NCI-H524 (cell line): ENCODE results near the gene COL5A2.

Source experiments
- DNase-seq, 2 experiments: peaks; one replicate each; lab custom pipeline; 2025; lab: John Stamatoyannopoulos, UW

Gene COL5A2

DNA sequence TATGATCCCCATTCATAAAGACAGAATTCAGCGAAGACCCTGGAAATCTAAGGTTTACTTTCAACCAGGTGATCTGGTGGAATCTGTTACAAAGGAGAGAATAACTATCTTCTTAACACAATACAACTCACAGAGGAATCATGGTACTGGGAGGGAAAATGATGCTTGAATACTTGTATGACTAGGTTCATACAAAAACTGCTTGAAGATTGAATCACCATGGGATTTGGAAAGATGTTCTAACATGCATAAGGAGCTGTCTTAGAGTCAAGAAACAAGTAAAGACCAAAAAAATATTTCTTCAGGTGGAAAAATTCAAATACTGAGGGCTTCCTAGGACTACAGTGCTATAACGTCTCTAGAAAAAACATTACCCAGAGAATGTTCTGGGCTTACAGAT, 32.2 kb downstream of the COL5A2 start:
- DNase-seq = no peak

GRCh38 chr2:189146553-189146952, 33.0 kb downstream of the COL5A2 start:
- no peak for DNase-seq

DNA sequence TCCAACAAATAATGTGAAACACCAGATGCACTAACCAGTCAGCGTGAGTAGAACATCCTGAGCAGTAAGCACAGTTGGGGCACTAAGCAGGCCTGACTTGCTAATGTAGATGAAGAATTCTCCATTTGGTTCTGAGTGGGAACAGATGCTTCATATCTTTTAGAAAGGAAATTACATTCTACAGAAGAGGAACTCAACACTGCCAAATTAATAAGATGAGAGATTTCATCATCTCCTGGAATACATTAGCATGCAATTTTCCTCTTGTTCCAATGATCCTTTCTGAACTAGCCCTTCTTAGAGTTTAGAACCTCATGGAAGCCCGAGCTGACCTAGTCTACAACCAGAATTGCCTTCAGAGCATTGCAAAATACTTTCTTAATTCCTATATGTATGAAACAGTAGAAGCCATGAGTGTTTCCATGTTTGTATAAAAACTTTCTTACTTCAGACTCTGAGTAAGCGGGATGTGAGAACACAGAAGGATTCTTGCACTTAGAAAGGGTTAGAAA, 34.8 kb downstream of the COL5A2 start:
- DNase-seq = peak in 1 of 2 experiments; percentile 49

DNA sequence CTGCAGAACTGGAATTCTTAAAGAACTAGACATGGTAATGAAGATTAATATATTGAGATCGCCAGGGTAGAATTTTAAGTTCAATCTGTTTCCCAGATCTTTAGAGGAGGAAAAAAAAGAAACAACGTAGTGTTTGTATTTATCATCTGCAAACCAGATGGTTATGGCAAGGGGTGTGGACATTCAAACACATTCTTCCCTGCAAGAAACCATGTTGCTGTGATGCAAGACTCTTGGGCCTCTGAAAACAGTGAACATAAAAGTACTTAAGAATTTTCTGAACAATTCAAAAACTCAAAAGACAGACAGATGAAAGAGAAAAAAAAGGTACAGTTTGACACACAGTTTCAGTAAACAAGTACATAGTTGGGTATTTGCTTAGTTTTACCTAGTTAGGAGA, 35.6 kb downstream of the COL5A2 start:
- no peak for DNase-seq

GRCh38 chr2:189142893-189143759, 36.4 kb downstream of the COL5A2 start:
- DNase-seq = peak in 1 of 2 experiments; percentile 46

GRCh38 chr2:189138800-189139199, 40.8 kb downstream of the COL5A2 start:
- no peak for DNase-seq

DNA sequence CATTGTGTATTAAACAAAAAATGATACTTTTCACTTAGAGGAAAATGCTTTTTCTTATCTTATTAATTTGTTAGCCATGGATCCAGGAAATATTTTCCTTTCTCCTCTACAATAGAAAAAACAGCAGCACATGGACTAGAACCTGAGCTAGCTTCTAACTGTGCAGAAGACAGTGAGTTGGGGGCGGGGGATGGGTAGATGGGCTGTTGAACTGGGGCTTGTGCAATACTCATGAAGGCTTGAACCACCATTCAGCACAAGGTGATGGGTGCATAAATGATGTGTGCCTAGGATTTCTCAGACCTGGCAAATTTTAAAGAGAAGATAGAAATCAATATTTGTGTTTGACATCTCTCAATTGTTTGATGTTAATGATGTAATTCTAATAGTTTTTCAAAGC, 42.0 kb downstream of the COL5A2 start:
- no peak for DNase-seq

DNA sequence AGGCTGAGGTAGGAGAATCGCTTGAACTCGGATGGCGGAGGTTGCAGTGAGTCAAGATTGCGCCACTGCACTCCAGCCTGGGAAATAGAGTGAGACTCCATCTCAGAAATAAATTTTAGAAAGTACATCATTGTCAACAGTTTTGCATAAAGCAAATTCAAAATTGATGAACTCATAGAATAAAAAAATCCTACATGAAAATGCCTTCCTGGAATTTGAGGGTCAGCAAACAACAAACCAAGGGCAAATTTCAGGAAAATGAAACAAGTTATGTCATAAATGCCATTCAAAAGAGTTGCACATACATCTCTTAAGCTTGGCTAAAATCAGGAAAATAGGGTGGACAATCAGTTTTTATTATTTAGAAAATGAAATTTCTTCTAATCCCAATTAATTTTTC, 45.1 kb downstream of the COL5A2 start:
- no peak for DNase-seq

GRCh38 chr2:189131991-189132390, 47.6 kb downstream of the COL5A2 start:
- no peak for DNase-seq

DNA sequence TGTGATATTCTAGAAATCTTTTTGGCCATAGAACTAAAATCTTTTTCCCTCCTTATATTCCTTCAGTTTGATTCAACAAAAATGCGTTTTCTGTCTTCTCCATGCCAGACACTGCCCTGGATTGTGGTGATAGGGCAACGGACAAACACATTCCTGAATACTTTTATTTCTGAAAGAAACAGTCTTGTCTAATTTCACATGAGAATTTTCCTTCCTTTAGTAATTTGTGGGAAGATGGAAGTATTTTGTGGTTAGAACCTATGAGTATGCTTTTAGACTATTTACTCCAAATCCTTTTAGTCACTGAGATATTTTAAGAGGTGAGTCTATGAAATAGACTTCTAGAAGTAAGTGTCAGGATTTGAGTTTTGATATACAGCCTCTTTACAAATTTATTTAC, 49.6 kb downstream of the COL5A2 start:
- no peak for DNase-seq

GRCh38 chr2:189128970-189129369, 50.6 kb downstream of the COL5A2 start:
- no peak for DNase-seq

GRCh38 chr2:189127756-189128155, 51.8 kb downstream of the COL5A2 start:
- DNase-seq = no peak

DNA sequence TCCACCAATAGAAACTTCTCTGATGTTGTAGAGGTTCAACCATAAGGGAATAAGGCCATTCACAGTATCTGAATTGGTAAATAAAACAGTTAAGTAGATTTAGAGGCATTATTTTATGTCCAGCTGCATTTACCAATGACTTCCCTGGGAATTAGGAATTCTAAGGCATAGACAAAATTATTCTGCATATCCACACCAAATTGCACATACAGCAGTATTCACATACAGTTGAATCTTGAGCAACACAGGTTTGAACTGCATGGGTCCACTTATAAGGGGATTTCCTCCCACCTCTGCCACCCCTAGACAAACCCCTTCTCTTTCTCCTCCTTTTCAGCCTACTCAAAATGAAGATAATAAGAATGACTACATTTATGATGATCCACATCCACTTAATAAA, 54.4 kb downstream of the COL5A2 start:
- DNase-seq = no peak

DNA sequence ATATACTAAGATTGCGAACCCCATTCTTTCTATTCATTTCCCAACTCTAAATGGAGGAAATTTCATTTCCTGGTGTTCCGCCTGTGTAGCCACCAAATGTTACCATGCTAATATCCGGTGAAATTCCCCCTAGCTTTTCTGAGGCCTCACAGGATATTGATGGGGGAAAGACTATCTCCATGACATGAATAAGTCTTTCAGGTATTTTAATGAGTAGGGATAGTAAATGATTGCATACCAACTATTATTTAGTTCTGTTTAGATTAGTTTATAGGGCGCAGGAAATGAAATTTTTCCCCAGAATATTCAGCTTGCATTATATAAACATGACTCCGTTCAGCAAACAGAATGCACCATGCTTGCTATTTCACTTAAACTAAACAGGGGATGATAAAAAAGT, 55.4 kb downstream of the COL5A2 start:
- no peak for DNase-seq

DNA sequence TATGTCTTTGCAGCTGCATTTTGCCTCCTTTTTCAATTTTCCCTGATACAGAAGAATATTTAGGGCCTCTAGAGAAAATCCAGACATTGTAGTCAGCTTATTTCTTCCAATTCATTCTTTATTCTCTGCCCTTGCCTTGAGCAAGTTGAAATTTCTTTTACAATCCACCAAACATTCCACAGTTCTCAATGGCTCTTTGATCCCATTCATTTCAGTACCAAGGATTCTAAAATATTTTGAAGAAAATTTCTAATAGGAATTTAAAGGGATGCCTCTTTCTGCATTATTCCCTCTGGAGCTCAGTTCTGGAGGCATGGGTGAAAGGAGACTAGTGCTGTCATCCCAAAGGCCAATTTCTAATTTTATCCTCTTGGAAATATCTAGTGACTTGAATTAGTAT, 61.2 kb downstream of the COL5A2 start:
- no peak for DNase-seq

- DNase-seq = no peak
Measured at GRCh38 chr2:189116979-189117378, 62.6 kb downstream of the COL5A2 start.

DNA sequence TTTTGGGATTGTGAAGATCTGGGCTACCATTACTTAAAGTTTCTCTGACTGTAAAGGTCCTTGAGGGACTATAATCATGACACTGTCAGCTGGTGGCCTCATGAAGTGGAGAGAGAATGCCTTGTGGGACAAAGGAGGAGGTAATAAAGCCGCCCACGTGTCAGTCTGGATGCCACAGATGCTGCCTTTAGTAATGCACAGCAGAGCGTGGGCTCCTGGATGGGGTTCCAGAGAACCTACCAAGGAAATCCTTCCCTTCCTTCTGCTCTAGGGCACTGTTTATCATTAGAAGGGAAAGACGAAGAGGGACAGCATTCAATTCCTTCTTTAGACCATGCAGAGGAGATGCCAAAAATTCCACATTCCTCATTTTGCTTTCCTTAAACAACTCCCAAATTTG, 63.5 kb downstream of the COL5A2 start:
- DNase-seq = no peak

- DNase-seq = peak in 1 of 2 experiments; percentile 10
Measured at GRCh38 chr2:189115126-189115525, 64.4 kb downstream of the COL5A2 start.

GRCh38 chr2:189113963-189114362, 65.6 kb downstream of the COL5A2 start:
- no peak for DNase-seq

- DNase-seq = no peak
Measured at GRCh38 chr2:189111063-189111715, 68.4 kb downstream of the COL5A2 start.

- DNase-seq = no peak
Measured at GRCh38 chr2:189109921-189110397, 69.6 kb downstream of the COL5A2 start.

DNA sequence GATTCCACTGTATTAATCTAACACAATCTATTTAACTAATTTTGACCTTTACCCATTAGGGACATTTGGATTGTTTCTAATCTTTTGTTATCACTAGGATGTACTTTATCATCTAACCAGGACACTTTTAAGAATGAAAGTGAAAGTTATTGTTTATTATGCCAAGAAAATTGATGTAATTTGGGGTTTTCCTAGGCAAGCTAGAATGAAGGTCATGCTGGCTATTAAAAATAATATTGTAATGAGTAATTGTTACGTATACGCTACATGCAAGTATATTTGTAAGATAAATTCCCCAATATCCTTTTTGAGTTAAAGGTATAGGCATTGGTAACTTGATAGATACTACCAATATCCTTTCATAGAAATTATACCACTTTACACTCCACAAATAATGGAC, 74.6 kb downstream of the COL5A2 start:
- DNase-seq = no peak

DNA sequence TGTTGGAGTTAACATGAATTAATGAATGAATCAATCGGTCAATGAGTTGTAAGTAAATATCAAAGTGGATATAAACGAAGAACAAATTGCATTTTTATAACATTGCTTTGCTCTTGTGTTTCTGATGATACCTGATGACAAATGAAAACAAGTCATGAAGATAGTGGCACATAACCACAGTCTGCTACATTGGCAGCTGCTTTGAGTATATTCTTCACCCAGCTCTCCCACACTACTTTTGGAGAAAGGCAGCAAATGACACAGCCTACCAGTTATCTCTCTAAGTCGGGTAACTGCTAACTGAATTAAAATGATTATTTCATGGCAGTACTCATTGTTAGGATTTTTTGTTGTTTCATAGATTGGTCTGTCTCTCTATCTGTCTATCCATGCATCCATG, 76.8 kb downstream of the COL5A2 start:
- no peak for DNase-seq
